ENCODE measurements around the gene SLIT1.

DNA sequence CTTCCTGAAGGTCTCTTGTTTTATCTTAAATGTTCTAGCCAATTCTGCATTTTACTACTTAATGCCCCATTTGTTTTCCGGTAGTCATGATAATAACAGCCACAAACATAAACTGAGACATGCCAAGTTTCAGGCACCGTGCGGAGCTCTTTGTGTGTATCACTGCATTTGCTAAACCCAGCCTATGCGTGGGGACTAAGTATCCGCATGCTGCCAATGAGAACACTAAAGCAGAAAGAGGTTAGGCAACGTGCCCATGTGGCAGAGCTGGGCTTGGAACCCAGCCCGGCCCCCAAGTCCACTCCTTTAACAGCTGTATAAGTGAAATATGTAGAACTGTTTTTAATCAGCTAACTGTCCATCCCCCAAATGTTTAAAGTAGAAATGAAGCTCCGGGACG lies 54.1 kb downstream of the SLIT1 start:
- TF ChIP-seq, protein P1, sequence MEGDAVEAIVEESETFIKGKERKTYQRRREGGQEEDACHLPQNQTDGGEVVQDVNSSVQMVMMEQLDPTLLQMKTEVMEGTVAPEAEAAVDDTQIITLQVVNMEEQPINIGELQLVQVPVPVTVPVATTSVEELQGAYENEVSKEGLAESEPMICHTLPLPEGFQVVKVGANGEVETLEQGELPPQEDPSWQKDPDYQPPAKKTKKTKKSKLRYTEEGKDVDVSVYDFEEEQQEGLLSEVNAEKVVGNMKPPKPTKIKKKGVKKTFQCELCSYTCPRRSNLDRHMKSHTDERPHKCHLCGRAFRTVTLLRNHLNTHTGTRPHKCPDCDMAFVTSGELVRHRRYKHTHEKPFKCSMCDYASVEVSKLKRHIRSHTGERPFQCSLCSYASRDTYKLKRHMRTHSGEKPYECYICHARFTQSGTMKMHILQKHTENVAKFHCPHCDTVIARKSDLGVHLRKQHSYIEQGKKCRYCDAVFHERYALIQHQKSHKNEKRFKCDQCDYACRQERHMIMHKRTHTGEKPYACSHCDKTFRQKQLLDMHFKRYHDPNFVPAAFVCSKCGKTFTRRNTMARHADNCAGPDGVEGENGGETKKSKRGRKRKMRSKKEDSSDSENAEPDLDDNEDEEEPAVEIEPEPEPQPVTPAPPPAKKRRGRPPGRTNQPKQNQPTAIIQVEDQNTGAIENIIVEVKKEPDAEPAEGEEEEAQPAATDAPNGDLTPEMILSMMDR (IDR thresholded peaks at IDR 0.05): no peak
- no peak for TF ChIP-seq POLR2A (IDR thresholded peaks at IDR 0.05)
